GM18502 (cell line): ENCODE results near the gene LTBP4.
"Not testable (repeated sequence)": the region's sequence is repeated elsewhere in the genome, so short reads cannot be mapped to it uniquely, and the experiment has no call there.

Source experiments
- ATAC-seq: cut with Tn5 transposase; IDR thresholded peaks from one replicate; pipeline ENCODE4 v1.9.1; 2021; ENCODE audit warnings: mild to moderate bottlenecking; ENCODE audit not compliant: unreplicated experiment, poor library complexity

LTBP4 gene

GRCh38 chr19:40655684-40656083 lies 54.5 kb downstream of the LTBP4 start:
- not testable (repeated sequence) for ATAC-seq

GRCh38 chr19:40658031-40658430 lies 56.9 kb downstream of the LTBP4 start:
- no peak for ATAC-seq

- no peak for ATAC-seq
These were observed 57.9 kb downstream of the LTBP4 start for GRCh38 chr19:40659116-40659515.

DNA sequence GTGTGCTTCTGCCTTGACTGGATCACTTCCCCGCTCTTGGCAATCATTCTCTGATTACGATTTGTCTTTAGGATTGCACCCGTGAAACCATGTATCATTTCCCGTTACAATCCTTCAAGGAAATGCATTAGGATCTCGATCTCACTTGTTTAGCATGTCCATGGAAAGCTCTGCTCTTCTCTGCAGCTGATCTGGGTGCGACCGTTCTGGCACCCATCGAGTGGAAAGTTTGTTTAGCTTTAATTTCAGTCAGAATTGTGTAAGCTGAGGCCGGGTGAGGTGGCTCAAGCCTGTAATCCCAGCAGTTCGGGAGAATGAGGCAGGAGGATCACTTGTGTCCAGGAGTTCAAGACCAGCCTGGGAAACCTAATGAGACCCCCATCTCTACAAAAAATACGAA lies 58.4 kb downstream of the LTBP4 start:
- ATAC-seq = no peak

- no peak for ATAC-seq
These were observed 60.4 kb downstream of the LTBP4 start for GRCh38 chr19:40661616-40662015.

DNA sequence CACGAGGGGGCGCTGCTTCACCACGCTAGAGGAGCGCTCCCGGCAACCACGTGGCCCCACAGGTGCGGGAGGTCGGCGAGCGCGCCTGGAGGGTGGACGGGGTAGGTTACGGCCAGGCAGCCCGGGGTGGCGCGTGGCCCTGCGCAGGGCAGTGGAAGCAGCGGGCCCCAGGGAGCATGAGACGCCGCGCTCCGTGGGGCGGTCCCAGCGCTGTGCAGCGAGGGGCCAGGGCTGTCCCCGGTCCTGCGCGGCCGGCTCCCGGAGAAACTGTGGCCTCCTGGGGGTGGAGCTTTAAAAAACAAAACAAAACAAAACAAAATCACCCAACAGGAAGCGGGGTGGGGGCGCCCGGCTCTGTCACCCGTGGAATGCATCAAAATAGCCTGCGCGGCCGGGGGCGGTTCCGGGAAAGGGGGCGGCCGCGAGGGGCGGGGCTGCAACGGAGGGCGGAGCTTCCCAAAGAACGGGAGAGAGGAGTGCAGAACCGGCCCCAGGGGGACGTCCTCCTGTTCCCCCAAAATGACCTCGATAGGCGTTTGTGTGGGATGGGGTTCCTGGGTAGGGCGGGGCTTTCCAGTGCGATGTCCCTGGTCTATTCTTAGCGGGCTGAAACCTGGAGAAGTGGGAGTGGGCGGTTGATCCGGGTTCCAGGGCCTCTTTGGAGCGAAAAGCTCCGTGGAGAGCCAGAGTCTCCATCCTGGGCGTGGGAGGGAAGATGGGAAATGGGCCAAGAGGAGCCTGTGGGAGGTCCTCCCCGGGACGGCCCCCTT lies 61.9 kb downstream of the LTBP4 start:
- peak; percentile 85 for ATAC-seq

DNA sequence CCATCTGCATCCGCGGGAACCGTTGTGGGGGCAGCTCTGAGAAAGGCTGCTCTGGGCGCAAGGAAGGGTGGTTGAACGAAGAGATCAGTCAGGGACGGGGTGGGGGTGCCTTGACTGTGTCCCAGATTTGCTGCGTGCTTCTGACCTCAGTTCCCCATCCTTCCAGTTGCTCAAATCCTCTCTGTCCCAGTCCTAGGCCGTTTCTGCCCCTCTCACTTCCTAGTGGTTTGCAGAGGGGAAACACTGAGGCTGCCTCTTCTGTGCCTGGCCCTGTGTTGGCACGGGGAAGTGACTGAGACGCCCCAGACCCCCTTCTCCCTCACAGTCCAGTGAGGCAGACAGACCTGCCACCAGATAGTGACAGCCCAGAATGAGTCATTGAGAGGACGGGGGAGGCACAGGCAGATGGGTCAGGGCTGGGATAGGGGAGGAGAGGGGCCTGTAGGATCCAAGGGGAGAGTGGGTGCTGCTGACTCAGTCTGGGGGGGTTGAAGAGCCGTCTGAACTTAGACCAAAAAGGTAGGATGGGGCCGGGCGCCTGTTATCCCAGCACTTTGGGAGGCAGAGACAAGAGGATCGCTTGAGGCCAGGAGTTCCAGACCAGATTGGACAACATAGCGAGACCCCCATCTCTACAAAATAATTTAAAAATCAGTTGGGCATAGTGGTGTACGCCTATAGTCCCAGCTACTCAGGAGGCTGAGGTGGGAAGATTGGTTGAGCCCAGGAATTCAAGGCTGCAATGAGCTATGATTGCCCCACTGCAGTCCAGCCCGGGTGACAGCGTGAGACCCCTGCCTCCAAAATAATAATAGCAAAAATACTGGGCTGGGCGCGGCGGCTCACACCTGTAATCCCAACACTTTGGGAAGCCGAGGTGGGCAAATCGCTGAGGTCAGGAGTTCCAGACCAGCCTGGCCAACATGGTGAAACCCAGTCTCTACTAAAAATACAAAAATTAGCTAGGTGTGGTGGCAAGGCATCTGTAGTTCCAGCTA lies 62.8 kb downstream of the LTBP4 start:
- ATAC-seq = no peak

DNA sequence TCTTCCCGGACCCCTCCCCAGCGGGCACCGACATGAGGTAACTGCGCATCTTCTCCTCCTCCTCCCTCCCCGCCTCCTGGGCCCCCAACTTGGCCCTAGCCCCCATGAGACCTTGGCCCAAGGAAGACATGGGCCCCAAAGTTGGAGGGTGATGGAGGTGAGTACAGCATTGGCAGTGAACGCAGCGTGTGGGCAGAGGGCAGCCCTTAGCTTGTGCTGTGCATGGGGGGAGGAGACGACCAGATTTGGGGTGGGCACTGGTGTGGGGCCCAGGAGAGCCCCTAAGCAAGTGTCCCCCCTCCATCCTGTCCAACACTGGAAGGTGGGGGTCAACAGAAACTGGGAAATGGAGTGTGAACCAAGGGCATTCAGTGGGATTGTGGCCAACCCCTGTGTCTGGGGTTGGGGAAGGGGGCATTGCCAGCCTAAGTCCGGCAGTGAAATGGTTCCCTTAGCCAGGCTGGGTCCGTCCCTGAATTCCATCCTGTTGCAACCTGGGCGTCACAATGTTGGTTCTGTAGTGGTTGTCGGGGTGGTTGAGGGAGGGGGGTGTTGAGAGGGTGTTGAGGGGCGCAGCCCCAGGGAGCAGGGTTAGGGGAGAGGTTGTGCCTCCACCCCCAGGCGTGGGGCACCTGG lies 65.8 kb downstream of the LTBP4 start:
- ATAC-seq = no peak

DNA sequence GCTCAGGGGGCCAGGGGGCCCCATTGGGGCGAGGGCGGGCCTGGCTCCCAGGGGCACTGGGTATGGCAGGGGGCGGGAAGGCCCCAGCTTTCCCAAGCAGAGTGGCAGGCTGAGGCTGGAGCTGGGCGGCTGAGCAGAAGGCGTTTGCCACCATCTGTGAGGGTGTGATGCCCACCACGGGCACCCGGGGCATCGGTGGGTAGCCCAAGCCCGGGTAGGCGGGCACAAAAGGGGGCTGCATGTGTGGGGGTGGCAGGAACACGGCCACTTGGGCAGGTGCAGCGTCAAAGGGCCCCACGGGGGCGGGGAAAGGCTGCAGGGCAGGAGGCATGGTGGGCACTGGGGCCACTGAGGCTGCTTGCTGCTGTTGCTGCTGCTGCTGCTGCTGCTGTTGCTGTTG lies 66.4 kb downstream of the LTBP4 start:
- ATAC-seq = no peak

DNA sequence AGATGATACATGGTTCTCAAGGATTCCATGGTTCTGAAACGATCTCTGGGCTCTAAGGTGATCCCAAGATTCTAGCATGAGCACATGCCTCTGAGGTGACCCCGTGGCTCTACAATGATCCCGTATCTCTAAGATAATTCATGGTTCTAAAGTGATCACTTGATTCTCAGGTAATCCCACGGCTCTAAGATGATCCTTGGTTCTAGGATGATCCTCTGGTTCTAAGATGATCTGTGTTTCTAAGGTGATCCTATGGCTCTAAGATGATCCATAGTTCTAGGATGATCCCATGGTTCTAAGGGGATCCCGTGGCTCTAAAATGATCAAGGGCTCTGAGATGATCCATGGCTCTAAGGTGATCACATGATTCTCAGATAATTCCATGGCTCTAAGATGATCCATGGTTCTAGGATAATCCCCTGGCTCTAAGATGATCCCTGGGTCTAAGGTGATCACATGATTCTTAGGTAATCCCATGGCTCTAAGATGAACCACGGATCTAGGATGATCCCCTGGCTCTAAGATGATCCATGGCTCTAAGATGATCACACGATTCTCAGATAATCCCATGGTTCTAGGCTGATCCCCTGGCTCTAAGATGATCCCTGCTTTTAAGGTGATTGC lies 67.9 kb downstream of the LTBP4 start:
- no peak for ATAC-seq

DNA sequence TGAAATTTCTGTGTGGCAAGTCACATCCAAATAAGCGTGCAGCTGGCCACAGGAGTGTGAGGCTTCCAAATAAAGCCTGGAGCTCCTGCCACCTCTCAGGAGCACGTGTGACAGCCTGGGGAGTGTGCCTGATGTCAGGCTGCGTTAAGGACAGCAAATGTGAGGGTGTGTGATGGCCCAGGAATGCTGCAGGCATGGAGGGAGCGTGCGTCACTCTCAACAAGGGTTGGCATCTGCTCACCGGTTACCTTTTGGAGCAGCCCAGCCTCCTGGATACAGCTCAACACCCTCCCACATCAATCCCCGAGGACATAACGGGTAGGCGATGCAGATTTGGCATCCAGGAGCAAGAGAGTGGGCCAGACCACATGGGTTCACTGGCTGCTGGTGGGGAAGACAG lies 70.2 kb downstream of the LTBP4 start:
- no peak for ATAC-seq

DNA sequence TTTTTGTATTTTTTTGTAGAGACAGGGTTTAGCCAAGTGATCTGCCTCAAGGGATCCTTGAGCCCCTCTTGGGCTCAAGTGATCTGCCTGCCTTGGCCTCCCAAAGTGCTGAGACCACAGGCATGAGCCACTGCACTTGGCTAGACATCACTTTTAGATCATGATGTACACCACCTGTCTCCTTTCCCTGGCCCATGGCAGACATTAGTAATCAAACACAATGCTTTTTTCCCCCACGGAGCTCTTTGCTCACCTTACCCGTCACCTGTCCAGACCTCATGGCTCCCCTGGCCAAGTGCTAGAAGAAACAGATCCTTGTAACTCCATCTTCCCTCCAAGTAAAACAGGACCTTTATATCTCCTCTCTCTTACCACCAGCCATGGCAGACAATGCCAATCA lies 70.9 kb downstream of the LTBP4 start:
- ATAC-seq = no peak

- ATAC-seq = no peak
These were observed 71.6 kb downstream of the LTBP4 start for GRCh38 chr19:40672573-40673299.

GRCh38 chr19:40673397-40673796 lies 72.2 kb downstream of the LTBP4 start:
- ATAC-seq = no peak

- no peak for ATAC-seq
These were observed 73.1 kb downstream of the LTBP4 start for GRCh38 chr19:40674291-40674690.

DNA sequence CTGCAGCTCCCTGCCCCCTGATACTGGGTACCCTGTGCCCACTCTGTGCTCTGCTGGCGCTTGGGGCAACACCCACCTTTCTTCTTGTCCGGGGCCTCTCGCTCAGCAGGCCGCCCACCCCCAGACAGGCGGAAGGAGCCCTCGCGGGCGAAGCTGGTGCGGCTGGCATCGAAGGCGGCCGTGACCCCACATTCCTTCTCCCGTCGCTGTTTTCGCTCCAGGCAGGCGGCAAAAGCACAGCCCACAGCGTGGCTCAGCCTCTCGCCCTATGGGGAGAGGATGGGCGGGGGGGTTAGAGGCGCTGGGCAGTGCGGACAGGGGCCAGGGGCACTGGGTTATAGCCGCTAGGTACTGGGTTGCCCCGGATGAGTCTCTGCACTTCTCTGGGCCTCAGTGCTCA lies 76.0 kb downstream of the LTBP4 start:
- ATAC-seq = no peak
